Fibroblast of skin of scalp (primary cell): ENCODE data around the gene PDSS2.
A peak's percentile ranks its signal among the peaks of the same experiment; 100 is the strongest.

ENCODE experiments used
- DNase-seq: peaks from one replicate; pipeline ENCODE4 v3.0.0-alpha.2; 2013

Gene PDSS2

GRCh38 chr6:107114926-107115694 is 344.3 kb downstream of the PDSS2 start, which contains the start of gene BEND3:
Gene BEND3, minus strand, starts transcription at chr6:107115515. Its CDS starts 16,230 bp downstream, at chr6:107099285.
- peak; percentile 33 for DNase-seq

GRCh38 chr6:107114213-107114925 is 345.0 kb downstream of the PDSS2 start:
- DNase-seq = peak; percentile 89

GRCh38 chr6:107110200-107110599 is 349.2 kb downstream of the PDSS2 start:
- no peak for DNase-seq

- no peak for DNase-seq
These were observed 351.0 kb downstream of the PDSS2 start for GRCh38 chr6:107108201-107108890.

- no peak for DNase-seq
These were observed 351.6 kb downstream of the PDSS2 start for GRCh38 chr6:107107791-107108190.

GRCh38 chr6:107106165-107106564 is 353.2 kb downstream of the PDSS2 start:
- no peak for DNase-seq

GRCh38 chr6:107105511-107106116 is 353.8 kb downstream of the PDSS2 start:
- DNase-seq = no peak

GRCh38 chr6:107103082-107103481 is 356.3 kb downstream of the PDSS2 start:
- DNase-seq = no peak
